NCI-H2107 treated with DMSO at 0.1 percent for 48 hours (cell line): ENCODE results near the gene GLOD4.
"Not testable (repeated sequence)": the region's sequence is repeated elsewhere in the genome, so short reads cannot be mapped to it uniquely, and the experiment has no call there.

Experiments
- DNase-seq: peaks from one replicate; lab custom pipeline; 2025; ENCODE audit not compliant: unreplicated experiment; lab: John Stamatoyannopoulos, UW

Gene GLOD4

GRCh38 chr17:802901-803881, 21.1 kb upstream of the GLOD4 start:
- DNase-seq, result no peak

GRCh38 chr17:802481-802880, 20.4 kb upstream of the GLOD4 start:
- no peak for DNase-seq

- no peak for DNase-seq
Measured at GRCh38 chr17:801660-802059, 19.6 kb upstream of the GLOD4 start.

GRCh38 chr17:800446-801242, 18.6 kb upstream of the GLOD4 start:
- no peak for DNase-seq

- no peak for DNase-seq
Measured at GRCh38 chr17:799261-799660, 17.2 kb upstream of the GLOD4 start.

- DNase-seq, result peak; percentile 43
Measured at GRCh38 chr17:798246-798645, 16.2 kb upstream of the GLOD4 start.

GRCh38 chr17:797236-797840, 15.3 kb upstream of the GLOD4 start:
- no peak for DNase-seq

GRCh38 chr17:796609-797008, 14.5 kb upstream of the GLOD4 start:
- no peak for DNase-seq

- no peak for DNase-seq
Measured at GRCh38 chr17:795721-796120, 13.6 kb upstream of the GLOD4 start.

- DNase-seq, result no peak
Measured at GRCh38 chr17:795276-795675, 13.2 kb upstream of the GLOD4 start.

- peak; percentile 24 for DNase-seq
Measured at GRCh38 chr17:794876-795275, 12.8 kb upstream of the GLOD4 start.

- DNase-seq, result no peak
Measured at GRCh38 chr17:792277-792676, 10.2 kb upstream of the GLOD4 start.

- no peak for DNase-seq
Measured at GRCh38 chr17:791829-792228, 9.7 kb upstream of the GLOD4 start.

GRCh38 chr17:790874-791247, 8.8 kb upstream of the GLOD4 start:
- not testable (repeated sequence) for DNase-seq

GRCh38 chr17:789931-790873, 8.1 kb upstream of the GLOD4 start:
- DNase-seq, result not testable (repeated sequence)

GRCh38 chr17:789160-789840, 7.2 kb upstream of the GLOD4 start:
- DNase-seq, result no peak

- no peak for DNase-seq
Measured at GRCh38 chr17:788551-788950, 6.5 kb upstream of the GLOD4 start.

- DNase-seq, result no peak
Measured at GRCh38 chr17:787641-788221, 5.7 kb upstream of the GLOD4 start.

- not testable (repeated sequence) for DNase-seq
Measured at GRCh38 chr17:785901-786300, 3.8 kb upstream of the GLOD4 start.

- DNase-seq, result no peak
Measured at GRCh38 chr17:784143-784542, 2.1 kb upstream of the GLOD4 start.
